Measurements from ENCODE around the gene CDK5R1.

- peak; percentile 44 to 53 (median 50) for TF ChIP-seq CTCF (IDR thresholded peaks at IDR 0.05)
- no peak for TF ChIP-seq POLR2A (IDR thresholded peaks at IDR 0.05)
Measured at GRCh38 chr17:32483451-32484019, 3.3 kb upstream of the CDK5R1 start.
